Endometrium (tissue), 2 donors: Measurements from ENCODE around the gene KPNA5.
A peak's percentile ranks its signal among the peaks of the same experiment; 100 is the strongest.
"Not testable (repeated sequence)": the region's sequence is repeated elsewhere in the genome, so short reads cannot be mapped to it uniquely, and the experiment has no call there.

Experiments
- FAIRE-seq: peaks from 2 replicates; lab custom pipeline; 2012; peaks lifted over from hg19 to GRCh38; lab: Jason Lieb, UNC
- donor health status: control.
- donor health status: control.

KPNA5 gene

GRCh38 chr6:116680880-116681672 lies at the start of gene KPNA5:
Gene KPNA5 (plus strand): TSS chr6:116681211. CDS start chr6:116681335, 124 bp downstream.
- peak; percentile 72 for FAIRE-seq

- no peak for FAIRE-seq
These were observed 49.5 kb upstream of the KPNA5 start for GRCh38 chr6:116631379-116631990.

DNA sequence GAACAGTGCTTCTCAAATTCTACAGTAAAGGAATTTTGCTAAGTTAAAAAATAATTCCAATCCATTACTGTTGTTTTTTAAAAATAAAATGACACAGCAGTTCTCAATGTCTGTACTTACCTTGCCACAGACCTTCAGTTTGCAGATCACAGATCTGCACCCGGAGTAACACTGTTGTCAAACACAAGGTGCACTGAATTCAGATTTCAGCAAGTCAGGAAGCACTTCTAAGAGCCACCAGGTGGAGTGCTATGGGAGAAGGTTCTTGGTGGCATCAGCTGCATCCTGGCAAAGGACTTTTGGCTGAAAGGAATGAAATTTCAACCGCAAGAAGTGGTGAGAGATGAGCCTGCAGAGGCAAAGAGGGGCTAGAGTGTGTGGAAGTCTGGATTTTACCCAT lies 47.3 kb upstream of the KPNA5 start:
- no peak for FAIRE-seq

- FAIRE-seq = no peak
These were observed 32.9 kb upstream of the KPNA5 start for GRCh38 chr6:116648156-116648555.

DNA sequence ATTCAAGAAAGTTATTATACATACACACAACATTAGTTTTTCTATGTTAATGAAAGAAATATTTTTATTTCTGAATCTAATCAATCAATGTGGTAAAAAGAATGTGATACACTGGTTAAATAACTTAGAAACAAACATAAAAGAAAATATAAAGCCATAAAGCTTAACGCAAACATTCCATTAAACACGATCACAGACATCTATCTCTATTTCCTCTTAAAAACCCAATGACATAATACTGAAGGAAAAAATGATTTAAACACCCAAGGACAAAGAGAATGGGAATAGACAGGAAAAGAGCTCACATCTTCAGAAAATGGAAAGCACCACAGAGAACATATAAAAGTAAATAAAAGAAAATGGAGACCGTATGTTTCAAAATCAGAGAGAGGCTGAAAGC lies 31.9 kb upstream of the KPNA5 start:
- no peak for FAIRE-seq

- no peak for FAIRE-seq
These were observed 29.1 kb upstream of the KPNA5 start for GRCh38 chr6:116651916-116652315.

DNA sequence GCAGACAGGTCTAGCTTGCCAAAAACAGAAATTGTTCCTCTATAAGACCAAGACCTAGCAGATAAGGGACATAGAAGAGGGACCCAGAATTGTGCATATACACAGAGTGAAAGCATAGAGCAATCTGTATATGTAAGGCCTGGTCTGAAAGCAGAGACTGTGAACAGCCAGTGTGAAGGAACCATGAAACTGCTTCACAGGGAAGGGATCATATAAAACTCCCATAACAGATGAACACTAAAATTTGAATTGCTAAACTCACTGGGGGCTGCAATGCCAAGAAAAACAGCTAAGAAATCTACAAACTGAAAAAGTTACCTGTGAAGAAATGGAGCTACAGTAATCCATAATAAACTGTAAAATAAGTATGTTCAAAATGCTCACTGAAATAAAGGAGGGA lies 19.4 kb upstream of the KPNA5 start:
- FAIRE-seq = no peak

- FAIRE-seq = no peak
These were observed 18.8 kb upstream of the KPNA5 start for GRCh38 chr6:116662202-116662601.

DNA sequence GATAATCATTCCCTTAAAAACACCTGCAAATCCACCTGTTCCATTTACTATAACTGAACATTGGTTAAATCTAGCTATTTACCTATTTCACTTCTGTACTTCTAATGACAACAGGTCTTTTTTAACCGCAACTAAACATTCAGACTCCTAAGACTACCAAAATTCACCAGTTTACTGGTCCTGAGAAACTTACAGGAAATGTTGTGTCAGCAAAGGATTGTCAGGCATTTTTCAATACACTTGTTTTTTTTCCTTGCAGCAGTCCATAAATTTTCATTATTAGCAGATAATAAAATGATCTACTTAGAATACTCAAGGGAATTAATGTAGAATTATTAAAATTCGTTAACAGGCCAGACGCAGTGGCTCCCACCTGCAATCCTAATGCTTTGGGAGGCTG lies 17.7 kb upstream of the KPNA5 start:
- FAIRE-seq = no peak

- not testable (repeated sequence) for FAIRE-seq
These were observed 16.8 kb upstream of the KPNA5 start for GRCh38 chr6:116664169-116664568.

GRCh38 chr6:116665464-116665863 lies 15.5 kb upstream of the KPNA5 start:
- FAIRE-seq = no peak

DNA sequence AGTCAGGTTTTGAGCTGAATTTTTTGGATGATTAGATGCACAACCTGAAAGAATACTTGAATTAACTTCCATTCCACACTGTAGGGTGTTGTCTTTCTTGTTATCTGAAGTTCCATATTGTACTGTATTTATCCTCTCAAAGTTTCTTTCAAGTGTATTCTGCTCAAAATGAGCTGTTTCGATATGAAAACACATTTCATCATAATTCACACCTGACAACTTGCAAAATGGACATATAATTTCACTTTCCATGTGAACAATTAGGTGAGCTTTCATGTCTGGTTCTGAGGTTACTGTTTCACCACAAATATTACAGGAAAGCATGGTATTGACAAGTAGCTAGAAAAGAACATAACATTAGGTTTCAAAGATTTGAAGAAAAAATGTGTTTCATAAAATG lies 14.1 kb upstream of the KPNA5 start:
- no peak for FAIRE-seq

DNA sequence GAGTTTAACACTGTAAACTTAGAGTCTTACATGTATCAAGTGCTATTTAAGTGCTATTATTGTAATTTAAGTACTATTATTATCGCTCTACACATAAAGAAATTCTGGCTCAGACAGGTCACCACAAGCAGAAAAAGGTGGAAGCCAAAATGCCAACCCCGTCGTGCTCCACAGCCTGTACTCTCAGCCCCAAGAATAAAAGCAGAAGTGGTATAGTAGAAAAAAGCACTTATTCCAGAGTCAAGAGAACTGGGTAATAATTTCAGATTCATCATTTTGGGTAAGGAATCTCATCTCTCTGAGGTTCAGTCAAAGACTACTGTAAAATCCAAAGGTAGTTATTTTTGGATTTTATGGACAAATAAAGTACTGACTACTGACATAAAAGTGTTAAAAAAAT lies 13.4 kb upstream of the KPNA5 start:
- FAIRE-seq = no peak

GRCh38 chr6:116672306-116672705 lies 8.7 kb upstream of the KPNA5 start:
- FAIRE-seq = no peak

DNA sequence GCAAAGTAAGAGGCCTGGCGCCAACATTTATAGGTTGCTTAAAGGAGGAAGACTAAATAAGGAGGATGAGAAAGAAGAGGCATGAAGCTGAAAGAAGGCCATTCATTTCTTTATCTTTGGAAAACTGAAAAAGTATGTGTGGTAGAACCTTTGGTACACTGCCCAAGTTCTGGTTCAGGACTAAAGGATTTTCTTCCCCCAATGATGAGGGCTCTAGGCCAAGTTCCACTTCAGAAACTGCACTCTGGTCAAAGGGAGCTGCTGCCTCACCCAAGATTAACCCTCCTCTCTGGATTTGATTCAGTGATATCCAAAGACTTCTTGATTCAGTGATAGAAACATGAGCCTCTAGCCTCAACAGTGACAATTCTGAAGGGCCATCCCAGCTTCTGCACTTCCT lies 5.0 kb upstream of the KPNA5 start:
- FAIRE-seq = no peak

DNA sequence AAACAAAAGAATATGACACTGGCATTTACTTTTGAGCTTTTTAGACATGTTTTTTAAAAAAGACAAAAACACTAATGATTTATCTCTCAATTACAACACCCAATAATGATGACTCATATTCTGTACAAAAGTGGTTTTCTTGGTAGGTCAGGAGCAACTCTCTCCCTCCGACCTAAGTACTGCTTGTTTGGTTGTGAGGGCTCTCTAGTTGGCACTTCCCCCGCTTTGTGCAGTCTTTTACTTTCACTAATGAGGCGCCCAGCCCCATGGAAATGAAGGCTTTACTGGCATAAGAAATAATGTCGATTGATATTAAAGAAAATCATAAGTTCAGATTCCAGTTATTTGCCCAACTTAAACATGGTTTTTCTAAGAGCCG lies 1.3 kb downstream of the KPNA5 start:
- FAIRE-seq = no peak

- no peak for FAIRE-seq
These were observed 4.5 kb downstream of the KPNA5 start for GRCh38 chr6:116685437-116685993.

GRCh38 chr6:116686475-116687101 lies 5.6 kb downstream of the KPNA5 start:
- not testable (repeated sequence) for FAIRE-seq

DNA sequence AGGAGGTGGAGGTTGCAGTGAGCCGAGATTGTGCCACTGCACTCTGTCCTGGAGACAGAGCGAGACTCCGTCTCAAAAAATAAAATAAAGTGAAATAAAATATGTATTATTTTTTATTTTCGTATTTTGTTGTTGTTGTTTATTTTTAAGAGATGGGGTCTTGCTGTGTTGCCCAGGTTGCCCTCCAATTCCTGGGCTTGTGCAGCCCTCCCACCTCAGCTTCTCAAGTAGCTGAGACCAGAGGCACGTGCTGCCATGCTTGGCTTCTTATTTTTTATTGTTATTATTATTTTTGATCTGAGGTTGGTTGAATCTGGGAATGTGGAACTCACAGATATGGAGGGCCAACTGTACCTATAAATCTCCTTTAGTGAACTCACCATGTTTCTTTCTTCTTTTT lies 10.1 kb downstream of the KPNA5 start:
- no peak for FAIRE-seq

GRCh38 chr6:116692873-116693272 lies 11.9 kb downstream of the KPNA5 start:
- not testable (repeated sequence) for FAIRE-seq

- FAIRE-seq = not testable (repeated sequence)
These were observed 12.3 kb downstream of the KPNA5 start for GRCh38 chr6:116693275-116693674.

- no peak for FAIRE-seq
These were observed 14.4 kb downstream of the KPNA5 start for GRCh38 chr6:116695401-116695800.

GRCh38 chr6:116697480-116697879 lies 16.5 kb downstream of the KPNA5 start:
- no peak for FAIRE-seq
